GM23338 (cell line): ENCODE measurements around the gene FANCC. TPM values are rescaled to one million over a fixed set of nuclear protein-coding genes. Genes with fewer than 3 reads are reported as not detected.

Source experiments
- ATAC-seq: fragments of 200-7000 bp; cut with Tn5 transposase; 3 replicates; pipeline ENCODE4 v1.9.1; 2020
- DNase-seq: peaks from one replicate; pipeline ENCODE4 v3.0.0-alpha.2; 2015; ENCODE audit warnings: low spot score
- H2AFZ ChIP-seq: fragments of 200-600 bp; sonication (generic); 2 replicates; pipeline ENCODE4 v1.8.0; 2016; ENCODE audit warnings: antibody characterized with exemption, mild to moderate bottlenecking, moderate library complexity
- H3F3A ChIP-seq: fragments of 200-600 bp; sonication (generic); replicated peaks from 2 replicates; pipeline ENCODE4 v1.8.0; 2017; ENCODE audit warnings: antibody characterized with exemption, mixed run types, low read depth
- H3K27ac ChIP-seq: fragments of 200-600 bp; sonication (generic); 2 replicates; pipeline ENCODE4 v1.6.1; 2016; ENCODE audit warnings: low read depth
- H3K27me3 ChIP-seq: fragments of 200-600 bp; sonication (generic); 2 replicates; pipeline ENCODE4 v1.8.0; 2016; ENCODE audit warnings: mild to moderate bottlenecking, mixed run types, moderate library complexity; ENCODE audit not compliant: insufficient read depth
- H3K36me3 ChIP-seq: fragments of 200-600 bp; sonication (generic); 2 replicates; pipeline ENCODE4 v1.8.0; 2016; ENCODE audit warnings: mild to moderate bottlenecking; ENCODE audit not compliant: insufficient read depth
- H3K4me1 ChIP-seq: fragments of 200-600 bp; sonication (generic); 2 replicates; pipeline ENCODE4 v1.8.0; 2016; ENCODE audit warnings: mild to moderate bottlenecking, moderate library complexity; ENCODE audit not compliant: insufficient read depth
- H3K4me2 ChIP-seq: fragments of 200-600 bp; sonication (generic); 2 replicates; pipeline ENCODE4 v1.7.1; 2017; ENCODE audit warnings: mixed run types
- H3K4me3 ChIP-seq: fragments of 200-600 bp; sonication (generic); 2 replicates; pipeline ENCODE4 v1.6.1; 2016; ENCODE audit warnings: mixed run types
- H3K79me2 ChIP-seq: fragments of 200-600 bp; sonication (generic); replicated peaks from 2 replicates; pipeline ENCODE4 v1.8.0; 2017; ENCODE audit warnings: mild to moderate bottlenecking; ENCODE audit not compliant: insufficient read depth
- H3K9me2 ChIP-seq: fragments of 200-600 bp; sonication (generic); 2 replicates; pipeline ENCODE4 v1.8.0; 2017; ENCODE audit not compliant: insufficient read depth
- H4K20me1 ChIP-seq: fragments of 200-600 bp; sonication (generic); replicated peaks from 2 replicates; pipeline ENCODE4 v1.8.0; 2017; ENCODE audit warnings: mild to moderate bottlenecking; ENCODE audit not compliant: insufficient read depth
- H3K27ac Mint-ChIP-seq: 2 replicates; pipeline ENCODE4 v1.8.0; 2020; ENCODE audit warnings: inconsistent platforms, mild to moderate bottlenecking, moderate library complexity, mixed read lengths
- H3K27me3 Mint-ChIP-seq: 3 replicates; pipeline ENCODE4 v1.8.0; 2022; ENCODE audit warnings: low read depth, mild to moderate bottlenecking, moderate library complexity, mixed read lengths, inconsistent platforms; ENCODE audit not compliant: insufficient read depth, poor library complexity
- H3K36me3 Mint-ChIP-seq: 3 replicates; pipeline ENCODE4 v1.8.0; 2021; ENCODE audit warnings: low read depth, mild to moderate bottlenecking, inconsistent platforms, moderate library complexity, mixed read lengths
- H3K4me1 Mint-ChIP-seq: 3 replicates; pipeline ENCODE4 v1.8.0; 2020; ENCODE audit warnings: mild to moderate bottlenecking, inconsistent platforms, mixed read lengths
- H3K4me3 Mint-ChIP-seq: 3 replicates; pipeline ENCODE4 v1.8.0; 2021; ENCODE audit warnings: moderate library complexity, mild to moderate bottlenecking, inconsistent platforms, mixed read lengths
- H3K9me3 Mint-ChIP-seq: 3 replicates; pipeline ENCODE4 v1.8.0; 2020; ENCODE audit warnings: moderate library complexity, mild to moderate bottlenecking, inconsistent platforms, mixed read lengths
- CREB1 ChIP-seq: fragments of 250-450 bp; sonication (Bioruptor Pico); IDR thresholded peaks from 2 replicates; pipeline ENCODE4 v1.5.0; 2020; ENCODE audit warnings: low read depth, mild to moderate bottlenecking, moderate library complexity
- EZH2 ChIP-seq: fragments of 200-600 bp; sonication (generic); IDR thresholded peaks from one replicate; pipeline ENCODE4 v1.8.0; 2017; ENCODE audit warnings: antibody characterized with exemption, mild to moderate bottlenecking, low read depth; ENCODE audit not compliant: unreplicated experiment
- EZH2phosphoT487 ChIP-seq: fragments of 200-600 bp; sonication (generic); IDR thresholded peaks from one replicate; pipeline ENCODE4 v1.8.1; 2018; ENCODE audit warnings: antibody characterized with exemption; ENCODE audit not compliant: unreplicated experiment
- JUNB ChIP-seq: IDR thresholded peaks from one replicate; pipeline ENCODE4 v1.6.1; 2016; ENCODE audit warnings: antibody characterized with exemption; ENCODE audit not compliant: unreplicated experiment
- NANOG ChIP-seq: IDR thresholded peaks from 2 replicates; pipeline ENCODE4 v1.6.1; 2016; ENCODE audit warnings: antibody characterized with exemption, borderline replicate concordance
- POLR2AphosphoS5 ChIP-seq: IDR thresholded peaks from 2 replicates; pipeline ENCODE4 v1.6.1; 2016; ENCODE audit warnings: antibody characterized with exemption, low read depth
- STAT1 ChIP-seq: IDR thresholded peaks from one replicate; pipeline ENCODE4 v1.6.1; 2016; ENCODE audit warnings: antibody characterized with exemption; ENCODE audit not compliant: unreplicated experiment
- ZNF114 ChIP-seq: fragments of 250-450 bp; sonication (Bioruptor Pico); IDR thresholded peaks from 2 replicates; pipeline ENCODE4 v1.5.0; 2020; ENCODE audit warnings: mild to moderate bottlenecking, moderate library complexity
- ZNF331 ChIP-seq: fragments of 250-450 bp; sonication (Bioruptor Pico); IDR thresholded peaks from 2 replicates; pipeline ENCODE4 v1.5.0; 2020; ENCODE audit warnings: low read depth, mild to moderate bottlenecking, moderate library complexity
- polyA plus RNA-seq: library from polyadenylated mRNA; unstranded; fragments of >200 nt; fragmentation: Nextera tagmentation; extraction: Ambion mirVana; gene quantifications from 2 replicates; pipeline ENCODE4 v1.2.1, GENCODE V29; 2016
- total RNA-seq: library from RNA; depleted of rRNA; stranded (reverse); fragments of >200 nt; shearing (Covaris generic); gene quantifications from 2 replicates; pipeline ENCODE4 v1.2.3, GENCODE V29; 2014
- TF ChIP-seq, protein P1 (sequence below): IDR thresholded peaks from 2 replicates; pipeline ENCODE4 v1.6.1; 2016; ENCODE audit warnings: antibody characterized with exemption
- TF ChIP-seq, protein P2 (sequence below): IDR thresholded peaks from one replicate; pipeline ENCODE4 v1.6.1; 2018; ENCODE audit warnings: antibody characterized with exemption; ENCODE audit not compliant: unreplicated experiment
- TF ChIP-seq, protein P3 (sequence below), 2 experiments: fragments of 200-600 bp in 1 of 2; sonication (generic) in 1 of 2; conservative IDR thresholded peaks; 2 replicates each; pipeline versions ENCODE4 v1.5.1 to v1.6.1; 2016 to 2017; ENCODE audit warnings: antibody characterized with exemption in 2 of 2, low read depth in 2 of 2, mild to moderate bottlenecking in 2 of 2, moderate library complexity in 1 of 2

The FANCC gene
- total and polyA plus RNA-seq, 2 experiments from 2014 or later, result 7.8 to 18.1 TPM

DNA sequence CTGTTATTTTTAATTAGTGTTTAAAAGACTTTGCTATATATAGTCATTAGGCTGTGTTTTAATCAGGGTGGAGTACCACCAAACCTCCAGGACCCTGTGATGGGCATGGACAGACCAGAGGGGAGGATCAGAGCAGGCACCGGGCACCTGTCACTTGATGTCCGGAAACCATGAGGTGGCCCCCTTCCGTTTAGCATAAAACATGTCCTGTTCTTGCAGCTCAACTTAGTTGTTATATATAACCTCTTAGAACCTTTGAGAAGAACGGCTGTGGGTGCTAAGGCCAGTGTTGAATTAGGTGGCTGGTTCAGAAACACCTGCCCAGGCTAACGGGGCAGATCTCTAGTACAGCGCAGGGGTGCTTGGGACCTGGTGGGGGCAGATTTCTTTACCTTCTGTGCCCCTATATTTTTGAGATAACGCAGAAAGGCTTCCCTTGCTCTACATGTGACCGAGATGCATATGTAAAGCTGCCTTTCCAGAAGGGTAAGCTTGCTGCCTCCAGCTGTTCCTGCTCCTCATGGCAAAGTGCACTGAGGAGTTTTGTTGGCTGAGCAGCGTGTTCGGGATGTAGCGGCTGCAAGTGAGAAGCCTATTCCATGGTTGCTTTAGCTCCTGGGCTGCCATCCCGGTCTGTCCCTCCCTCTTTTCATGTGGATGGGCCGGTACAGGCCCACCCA is 255.5 kb downstream of the FANCC start:
- H3K27ac Mint-ChIP-seq, result no peak overlapping the region

DNA sequence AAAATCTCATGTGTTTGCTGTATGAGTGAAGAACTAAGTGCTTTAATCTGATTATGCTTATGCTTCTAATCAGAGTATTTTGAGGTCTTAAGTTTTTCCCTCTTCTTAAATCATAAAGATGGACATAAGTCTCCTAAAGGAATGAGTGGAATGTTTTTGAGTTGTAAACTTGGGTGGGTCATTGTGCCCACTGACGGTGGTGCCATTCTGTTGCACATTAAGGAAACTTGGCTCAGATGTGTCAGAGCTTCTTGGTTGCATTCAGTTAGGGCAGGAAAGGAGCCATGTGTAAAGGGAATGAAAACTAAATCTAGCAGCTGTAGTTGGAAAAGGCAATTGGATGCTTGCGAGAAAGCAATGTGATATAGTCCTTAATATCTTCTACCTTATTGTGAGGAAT is 256.6 kb downstream of the FANCC start:
- Mint-ChIP-seq H3K9me3 (no peaks in the 10 kb centered on the region), H3K27ac (no peak overlapping the region), H3K36me3 (no peaks in the 10 kb centered on the region), H3K4me1 (peaks cover 40% of the 10 kb centered on the region), H3K27me3 (peaks cover 12% of the 10 kb centered on the region), H3K4me3 (no peak overlapping the region)
- Histone ChIP-seq H3K9me2 (no peaks in the 10 kb centered on the region), H3K27me3 (no peaks in the 10 kb centered on the region), H3K36me3 (no peaks in the 10 kb centered on the region), H3K4me3 (no peak overlapping the region), H2AFZ (no peak overlapping the region), H3K79me2 (no peaks in the 10 kb centered on the region), H3K4me1 (peaks cover 10% of the 10 kb centered on the region), H3K4me2 (no peak overlapping the region), H3F3A (no peaks in the 10 kb centered on the region), H4K20me1 (no peaks in the 10 kb centered on the region), H3K27ac (no peak overlapping the region)
- ATAC-seq, result no peak
- DNase-seq, result no peak
- TF ChIP-seq ZNF114 (CRISPR knock-in tag) (no peak), NANOG (no peak), POLR2AphosphoS5 (no peak), STAT1 (no peak), JUNB (no peak), CREB1 (CRISPR knock-in tag) (no peak), ZNF331 (CRISPR knock-in tag) (no peak), EZH2phosphoT487 (no peak), EZH2 (no peak)
- TF ChIP-seq, protein P1, sequence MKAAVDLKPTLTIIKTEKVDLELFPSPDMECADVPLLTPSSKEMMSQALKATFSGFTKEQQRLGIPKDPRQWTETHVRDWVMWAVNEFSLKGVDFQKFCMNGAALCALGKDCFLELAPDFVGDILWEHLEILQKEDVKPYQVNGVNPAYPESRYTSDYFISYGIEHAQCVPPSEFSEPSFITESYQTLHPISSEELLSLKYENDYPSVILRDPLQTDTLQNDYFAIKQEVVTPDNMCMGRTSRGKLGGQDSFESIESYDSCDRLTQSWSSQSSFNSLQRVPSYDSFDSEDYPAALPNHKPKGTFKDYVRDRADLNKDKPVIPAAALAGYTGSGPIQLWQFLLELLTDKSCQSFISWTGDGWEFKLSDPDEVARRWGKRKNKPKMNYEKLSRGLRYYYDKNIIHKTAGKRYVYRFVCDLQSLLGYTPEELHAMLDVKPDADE, result no peak
- TF ChIP-seq, protein P2, sequence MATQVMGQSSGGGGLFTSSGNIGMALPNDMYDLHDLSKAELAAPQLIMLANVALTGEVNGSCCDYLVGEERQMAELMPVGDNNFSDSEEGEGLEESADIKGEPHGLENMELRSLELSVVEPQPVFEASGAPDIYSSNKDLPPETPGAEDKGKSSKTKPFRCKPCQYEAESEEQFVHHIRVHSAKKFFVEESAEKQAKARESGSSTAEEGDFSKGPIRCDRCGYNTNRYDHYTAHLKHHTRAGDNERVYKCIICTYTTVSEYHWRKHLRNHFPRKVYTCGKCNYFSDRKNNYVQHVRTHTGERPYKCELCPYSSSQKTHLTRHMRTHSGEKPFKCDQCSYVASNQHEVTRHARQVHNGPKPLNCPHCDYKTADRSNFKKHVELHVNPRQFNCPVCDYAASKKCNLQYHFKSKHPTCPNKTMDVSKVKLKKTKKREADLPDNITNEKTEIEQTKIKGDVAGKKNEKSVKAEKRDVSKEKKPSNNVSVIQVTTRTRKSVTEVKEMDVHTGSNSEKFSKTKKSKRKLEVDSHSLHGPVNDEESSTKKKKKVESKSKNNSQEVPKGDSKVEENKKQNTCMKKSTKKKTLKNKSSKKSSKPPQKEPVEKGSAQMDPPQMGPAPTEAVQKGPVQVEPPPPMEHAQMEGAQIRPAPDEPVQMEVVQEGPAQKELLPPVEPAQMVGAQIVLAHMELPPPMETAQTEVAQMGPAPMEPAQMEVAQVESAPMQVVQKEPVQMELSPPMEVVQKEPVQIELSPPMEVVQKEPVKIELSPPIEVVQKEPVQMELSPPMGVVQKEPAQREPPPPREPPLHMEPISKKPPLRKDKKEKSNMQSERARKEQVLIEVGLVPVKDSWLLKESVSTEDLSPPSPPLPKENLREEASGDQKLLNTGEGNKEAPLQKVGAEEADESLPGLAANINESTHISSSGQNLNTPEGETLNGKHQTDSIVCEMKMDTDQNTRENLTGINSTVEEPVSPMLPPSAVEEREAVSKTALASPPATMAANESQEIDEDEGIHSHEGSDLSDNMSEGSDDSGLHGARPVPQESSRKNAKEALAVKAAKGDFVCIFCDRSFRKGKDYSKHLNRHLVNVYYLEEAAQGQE, result no peak
- TF ChIP-seq, protein P3, sequence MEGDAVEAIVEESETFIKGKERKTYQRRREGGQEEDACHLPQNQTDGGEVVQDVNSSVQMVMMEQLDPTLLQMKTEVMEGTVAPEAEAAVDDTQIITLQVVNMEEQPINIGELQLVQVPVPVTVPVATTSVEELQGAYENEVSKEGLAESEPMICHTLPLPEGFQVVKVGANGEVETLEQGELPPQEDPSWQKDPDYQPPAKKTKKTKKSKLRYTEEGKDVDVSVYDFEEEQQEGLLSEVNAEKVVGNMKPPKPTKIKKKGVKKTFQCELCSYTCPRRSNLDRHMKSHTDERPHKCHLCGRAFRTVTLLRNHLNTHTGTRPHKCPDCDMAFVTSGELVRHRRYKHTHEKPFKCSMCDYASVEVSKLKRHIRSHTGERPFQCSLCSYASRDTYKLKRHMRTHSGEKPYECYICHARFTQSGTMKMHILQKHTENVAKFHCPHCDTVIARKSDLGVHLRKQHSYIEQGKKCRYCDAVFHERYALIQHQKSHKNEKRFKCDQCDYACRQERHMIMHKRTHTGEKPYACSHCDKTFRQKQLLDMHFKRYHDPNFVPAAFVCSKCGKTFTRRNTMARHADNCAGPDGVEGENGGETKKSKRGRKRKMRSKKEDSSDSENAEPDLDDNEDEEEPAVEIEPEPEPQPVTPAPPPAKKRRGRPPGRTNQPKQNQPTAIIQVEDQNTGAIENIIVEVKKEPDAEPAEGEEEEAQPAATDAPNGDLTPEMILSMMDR (conservative IDR thresholded peaks at IDR 0.05; ENCODE audit: low read depth in 2 of 2), result no peak

More for the DNA sequence above, 255.5 kb downstream of the FANCC start:
- no peaks in the 10 kb centered on the region for H3K79me2 ChIP-seq
- no peak overlapping the region; the same call in 2 of the 3 replicates for H3K4me3 Mint-ChIP-seq
- no peaks in the 10 kb centered on the region for H3F3A ChIP-seq
- no peaks in the 10 kb centered on the region for H3K9me3 Mint-ChIP-seq
- no peaks in the 10 kb centered on the region for H3K27me3 ChIP-seq
- ATAC-seq, result peak; percentile 33
- H3K27me3 Mint-ChIP-seq, result peaks cover 10% of the 10 kb centered on the region
- no peak overlapping the region for H3K27ac ChIP-seq
- no peaks in the 10 kb centered on the region for H3K36me3 ChIP-seq
- DNase-seq, result no peak
- TF ChIP-seq, protein P1, result no peak
- no peak overlapping the region for H3K4me2 ChIP-seq
- no peaks in the 10 kb centered on the region for H3K9me2 ChIP-seq
- 0 out of 2 replicates have a peak, but pooled peaks cover 4% of the 10 kb centered on the region for H3K4me1 ChIP-seq
- no peak overlapping the region for H3K4me3 ChIP-seq
- H2AFZ ChIP-seq, result no peak overlapping the region
- no peaks in the 10 kb centered on the region for H3K36me3 Mint-ChIP-seq
- no peaks in the 10 kb centered on the region for H4K20me1 ChIP-seq
- H3K4me1 Mint-ChIP-seq, result peaks cover 31% of the 10 kb centered on the region
